ENCODE data around the gene NFE2L1.
"Not testable (repeated sequence)": the region's sequence is repeated elsewhere in the genome, so short reads cannot be mapped to it uniquely, and the experiment has no call there.

The NFE2L1 gene

GRCh38 chr17:48011405-48012150, 36.6 kb upstream of the NFE2L1 start:
- H3K27me3 ChIP-seq (ENCODE audit: low read depth, low read length): peaks cover 13% of the 10 kb centered on the region
- H3K4me1 ChIP-seq (ENCODE audit: control insufficient read depth in 1 of 2, insufficient read depth in 2 of 2, low read length in 2 of 2): peaks cover 0 to 12% of the 10 kb centered on the region in 2 donors
- no peaks in the 10 kb centered on the region for H3K9me3 ChIP-seq (ENCODE audit: control insufficient read depth in 1 of 2, low read length in 2 of 2)
- H3K4me3 ChIP-seq (ENCODE audit: low read depth in 1 of 2, low read length in 2 of 2): peak overlapping the region; percentile 49 to 52
- H3K27ac ChIP-seq (ENCODE audit: low read length): no peak overlapping the region
- H3K36me3 ChIP-seq (ENCODE audit: control insufficient read depth in 1 of 2, insufficient read depth in 2 of 2, low read length in 2 of 2): no peaks in the 10 kb centered on the region

- Histone ChIP-seq H3K4me1 (ENCODE audit: control insufficient read depth in 1 of 2, insufficient read depth in 2 of 2, low read length in 2 of 2) (peaks cover 0 to 12% of the 10 kb centered on the region in 2 donors), H3K9me3 (ENCODE audit: control insufficient read depth in 1 of 2, low read length in 2 of 2) (no peaks in the 10 kb centered on the region), H3K4me3 (ENCODE audit: low read depth in 1 of 2, low read length in 2 of 2) (peak overlapping the region; percentile 49 to 52), H3K36me3 (ENCODE audit: control insufficient read depth in 1 of 2, insufficient read depth in 2 of 2, low read length in 2 of 2) (no peaks in the 10 kb centered on the region), H3K27me3 (ENCODE audit: low read depth, low read length) (peaks cover 13% of the 10 kb centered on the region), H3K27ac (ENCODE audit: low read length) (no peak overlapping the region)
Measured at GRCh38 chr17:48012151-48012520, 36.0 kb upstream of the NFE2L1 start.

GRCh38 chr17:48012654-48013053, 35.5 kb upstream of the NFE2L1 start:
- Histone ChIP-seq H3K27me3 (ENCODE audit: low read depth, low read length) (peaks cover 13% of the 10 kb centered on the region), H3K27ac (ENCODE audit: low read length) (no peak overlapping the region), H3K4me3 (ENCODE audit: low read depth in 1 of 2, low read length in 2 of 2) (no peak overlapping the region)

GRCh38 chr17:48013876-48014594, 34.1 kb upstream of the NFE2L1 start:
- Histone ChIP-seq H3K4me1 (ENCODE audit: control insufficient read depth in 1 of 2, insufficient read depth in 2 of 2, low read length in 2 of 2) (peaks cover 0 to 12% of the 10 kb centered on the region in 2 donors), H3K9me3 (ENCODE audit: control insufficient read depth in 1 of 2, low read length in 2 of 2) (no peaks in the 10 kb centered on the region), H3K27ac (ENCODE audit: low read length) (no peak overlapping the region), H3K4me3 (ENCODE audit: low read depth in 1 of 2, low read length in 2 of 2) (no peak overlapping the region), H3K36me3 (ENCODE audit: control insufficient read depth in 1 of 2, insufficient read depth in 2 of 2, low read length in 2 of 2) (no peaks in the 10 kb centered on the region), H3K27me3 (ENCODE audit: low read depth, low read length) (peaks cover 13% of the 10 kb centered on the region)

More at GRCh38 chr17:48012654-48013053, 35.5 kb upstream of the NFE2L1 start:
- Histone ChIP-seq H3K36me3 (ENCODE audit: control insufficient read depth in 1 of 2, insufficient read depth in 2 of 2, low read length in 2 of 2) (no peaks in the 10 kb centered on the region), H3K4me1 (ENCODE audit: control insufficient read depth in 1 of 2, insufficient read depth in 2 of 2, low read length in 2 of 2) (peaks cover 0 to 12% of the 10 kb centered on the region in 2 donors), H3K9me3 (ENCODE audit: control insufficient read depth in 1 of 2, low read length in 2 of 2) (no peaks in the 10 kb centered on the region)

- H3K27me3 ChIP-seq (ENCODE audit: low read depth, low read length): peaks cover 13% of the 10 kb centered on the region
- peaks cover 0 to 12% of the 10 kb centered on the region in 2 donors for H3K4me1 ChIP-seq (ENCODE audit: control insufficient read depth in 1 of 2, insufficient read depth in 2 of 2, low read length in 2 of 2)
Measured at GRCh38 chr17:48014595-48015111, 33.5 kb upstream of the NFE2L1 start.

GRCh38 chr17:48016112-48016511, 32.0 kb upstream of the NFE2L1 start:
- peaks cover 13% of the 10 kb centered on the region for H3K27me3 ChIP-seq (ENCODE audit: low read depth, low read length)
- H3K9me3 ChIP-seq (ENCODE audit: control insufficient read depth in 1 of 2, low read length in 2 of 2): no peaks in the 10 kb centered on the region
- no peak overlapping the region for H3K27ac ChIP-seq (ENCODE audit: low read length)
- H3K36me3 ChIP-seq (ENCODE audit: control insufficient read depth in 1 of 2, insufficient read depth in 2 of 2, low read length in 2 of 2): no peaks in the 10 kb centered on the region
- H3K4me1 ChIP-seq (ENCODE audit: control insufficient read depth in 1 of 2, insufficient read depth in 2 of 2, low read length in 2 of 2): peaks cover 0 to 12% of the 10 kb centered on the region in 2 donors
- H3K4me3 ChIP-seq (ENCODE audit: low read depth in 1 of 2, low read length in 2 of 2): no peak overlapping the region

More at GRCh38 chr17:48014595-48015111, 33.5 kb upstream of the NFE2L1 start:
- Histone ChIP-seq H3K36me3 (ENCODE audit: control insufficient read depth in 1 of 2, insufficient read depth in 2 of 2, low read length in 2 of 2) (no peaks in the 10 kb centered on the region), H3K4me3 (ENCODE audit: low read depth in 1 of 2, low read length in 2 of 2) (no peak overlapping the region), H3K9me3 (ENCODE audit: control insufficient read depth in 1 of 2, low read length in 2 of 2) (no peaks in the 10 kb centered on the region), H3K27ac (ENCODE audit: low read length) (no peak overlapping the region)

GRCh38 chr17:48017817-48018158, 30.4 kb upstream of the NFE2L1 start:
- H3K27me3 ChIP-seq (ENCODE audit: low read depth, low read length); H3K4me3 ChIP-seq (ENCODE audit: low read depth in 1 of 2, low read length in 2 of 2); H3K9me3 ChIP-seq (ENCODE audit: control insufficient read depth in 1 of 2, low read length in 2 of 2); H3K4me1 ChIP-seq (ENCODE audit: control insufficient read depth in 1 of 2, insufficient read depth in 2 of 2, low read length in 2 of 2); H3K27ac ChIP-seq (ENCODE audit: low read length); H3K36me3 ChIP-seq (ENCODE audit: control insufficient read depth in 1 of 2, insufficient read depth in 2 of 2, low read length in 2 of 2): not testable (repeated sequence)

- peaks cover 3% of the 10 kb centered on the region for H3K27me3 ChIP-seq (ENCODE audit: low read depth, low read length)
- H3K36me3 ChIP-seq (ENCODE audit: control insufficient read depth in 1 of 2, insufficient read depth in 2 of 2, low read length in 2 of 2): no peaks in the 10 kb centered on the region
- no peak overlapping the region for H3K4me3 ChIP-seq (ENCODE audit: low read depth in 1 of 2, low read length in 2 of 2)
- H3K4me1 ChIP-seq (ENCODE audit: control insufficient read depth in 1 of 2, insufficient read depth in 2 of 2, low read length in 2 of 2): peaks cover 16 to 34% of the 10 kb centered on the region in 2 donors
- H3K27ac ChIP-seq (ENCODE audit: low read length): no peak overlapping the region
- H3K9me3 ChIP-seq (ENCODE audit: control insufficient read depth in 1 of 2, low read length in 2 of 2): no peaks in the 10 kb centered on the region
Measured at GRCh38 chr17:48021934-48022333, 26.2 kb upstream of the NFE2L1 start.

- peaks cover 16 to 34% of the 10 kb centered on the region in 2 donors for H3K4me1 ChIP-seq (ENCODE audit: control insufficient read depth in 1 of 2, insufficient read depth in 2 of 2, low read length in 2 of 2)
- no peaks in the 10 kb centered on the region for H3K9me3 ChIP-seq (ENCODE audit: control insufficient read depth in 1 of 2, low read length in 2 of 2)
- peak overlapping the region in 1 of 2 donors; percentile 83 for H3K4me3 ChIP-seq (ENCODE audit: low read depth in 1 of 2, low read length in 2 of 2)
- H3K27ac ChIP-seq (ENCODE audit: low read length): no peak overlapping the region
- no peaks in the 10 kb centered on the region for H3K36me3 ChIP-seq (ENCODE audit: control insufficient read depth in 1 of 2, insufficient read depth in 2 of 2, low read length in 2 of 2)
- H3K27me3 ChIP-seq (ENCODE audit: low read depth, low read length): peaks cover 3% of the 10 kb centered on the region
Measured at GRCh38 chr17:48022901-48023300, 25.3 kb upstream of the NFE2L1 start.

GRCh38 chr17:48023400-48024148, 24.6 kb upstream of the NFE2L1 start:
- no peak overlapping the region for H3K27ac ChIP-seq (ENCODE audit: low read length)
- peaks cover 3% of the 10 kb centered on the region for H3K27me3 ChIP-seq (ENCODE audit: low read depth, low read length)
- peak overlapping the region; percentile 55 to 83 for H3K4me3 ChIP-seq (ENCODE audit: low read depth in 1 of 2, low read length in 2 of 2)
- H3K36me3 ChIP-seq (ENCODE audit: control insufficient read depth in 1 of 2, insufficient read depth in 2 of 2, low read length in 2 of 2): no peaks in the 10 kb centered on the region
- no peaks in the 10 kb centered on the region for H3K9me3 ChIP-seq (ENCODE audit: control insufficient read depth in 1 of 2, low read length in 2 of 2)
- peaks cover 16 to 34% of the 10 kb centered on the region in 2 donors for H3K4me1 ChIP-seq (ENCODE audit: control insufficient read depth in 1 of 2, insufficient read depth in 2 of 2, low read length in 2 of 2)
